Activated CD8-positive, alpha-beta memory T cell treated with anti-CD3 and anti-CD28 coated beads for 24 hours (primary cell): Measurements from ENCODE around the gene SAP30BP.

Experiments used
- DNase-seq: peaks from one replicate; pipeline ENCODE4 v3.0.0-alpha.2; 2020

Gene SAP30BP

GRCh38 chr17:75652341-75652740 lies 14.8 kb upstream of the SAP30BP start:
- DNase-seq, result no peak

GRCh38 chr17:75652934-75653549 lies 14.1 kb upstream of the SAP30BP start:
- no peak for DNase-seq

- DNase-seq, result no peak
These were observed 13.0 kb upstream of the SAP30BP start for GRCh38 chr17:75654176-75654575.

- DNase-seq, result no peak
These were observed 8.9 kb upstream of the SAP30BP start for GRCh38 chr17:75658237-75658636.

GRCh38 chr17:75661531-75661930 lies 5.6 kb upstream of the SAP30BP start:
- no peak for DNase-seq

GRCh38 chr17:75662511-75662910 lies 4.6 kb upstream of the SAP30BP start:
- DNase-seq, result no peak

GRCh38 chr17:75664099-75664549 lies 3.0 kb upstream of the SAP30BP start:
- no peak for DNase-seq

- DNase-seq, result no peak
These were observed 1.2 kb upstream of the SAP30BP start for GRCh38 chr17:75665981-75666380.

- no peak for DNase-seq
These were observed 687 bp downstream of the SAP30BP start for GRCh38 chr17:75667825-75668224.

GRCh38 chr17:75668489-75668888 lies 1.4 kb downstream of the SAP30BP start:
- DNase-seq, result no peak

- DNase-seq, result no peak
These were observed 3.7 kb downstream of the SAP30BP start for GRCh38 chr17:75670868-75671267.

GRCh38 chr17:75672011-75672410 lies 4.9 kb downstream of the SAP30BP start:
- DNase-seq, result no peak

- DNase-seq, result no peak
These were observed 6.3 kb downstream of the SAP30BP start for GRCh38 chr17:75673487-75673886.

GRCh38 chr17:75676461-75676860 lies 9.3 kb downstream of the SAP30BP start:
- DNase-seq, result no peak

GRCh38 chr17:75679706-75680211 lies 12.6 kb downstream of the SAP30BP start:
- DNase-seq, result no peak

- no peak for DNase-seq
These were observed 13.3 kb downstream of the SAP30BP start for GRCh38 chr17:75680431-75680830.

- no peak for DNase-seq
These were observed 14.2 kb downstream of the SAP30BP start for GRCh38 chr17:75681289-75681688.

GRCh38 chr17:75683583-75683982 lies 16.4 kb downstream of the SAP30BP start:
- DNase-seq, result no peak

GRCh38 chr17:75684249-75684648 lies 17.1 kb downstream of the SAP30BP start:
- no peak for DNase-seq

GRCh38 chr17:75684924-75685323 lies 17.8 kb downstream of the SAP30BP start:
- DNase-seq, result no peak

- DNase-seq, result no peak
These were observed 18.4 kb downstream of the SAP30BP start for GRCh38 chr17:75685499-75685898.

GRCh38 chr17:75688209-75688825 lies 21.2 kb downstream of the SAP30BP start:
- no peak for DNase-seq

- DNase-seq, result no peak
These were observed 22.3 kb downstream of the SAP30BP start for GRCh38 chr17:75689441-75689873.

- no peak for DNase-seq
These were observed 24.2 kb downstream of the SAP30BP start for GRCh38 chr17:75691371-75691791.
